OCI-LY1 (cell line): ENCODE measurements around the gene BACE2.

ENCODE experiments used
- H2AFZ ChIP-seq: fragments of 200-600 bp; sonication (generic), shearing (Covaris generic); 2 replicates; pipeline ENCODE4 v1.6.0; 2014; ENCODE audit warnings: antibody characterized with exemption, mild to moderate bottlenecking, low read length
- H3F3A ChIP-seq: fragments of 200-600 bp; sonication (generic), shearing (Covaris generic); 2 replicates; pipeline ENCODE4 v1.6.0; 2014; ENCODE audit warnings: mild to moderate bottlenecking, antibody characterized with exemption, low read length, moderate library complexity; ENCODE audit not compliant: insufficient read depth
- H3K27ac ChIP-seq: fragments of 200-600 bp; sonication (generic); 2 replicates; pipeline ENCODE4 v1.5.1; 2014; ENCODE audit warnings: low read length, mixed run types, mild to moderate bottlenecking, low read depth; ENCODE audit not compliant: poor library complexity, severe bottlenecking
- H3K27me3 ChIP-seq: fragments of 200-600 bp; sonication (generic); 2 replicates; pipeline ENCODE4 v1.6.0; 2014; ENCODE audit warnings: antibody characterized with exemption, mild to moderate bottlenecking, low read length, moderate library complexity; ENCODE audit not compliant: insufficient read depth
- H3K36me3 ChIP-seq: fragments of 200-600 bp; sonication (generic); 2 replicates; pipeline ENCODE4 v1.6.1; 2014; ENCODE audit warnings: mild to moderate bottlenecking, antibody characterized with exemption, low read length, moderate library complexity, mixed read lengths; ENCODE audit not compliant: insufficient read depth
- H3K4me1 ChIP-seq: fragments of 200-600 bp; sonication (generic); 2 replicates; pipeline ENCODE4 v1.5.1; 2014; ENCODE audit warnings: mild to moderate bottlenecking, low read length, moderate library complexity; ENCODE audit not compliant: insufficient read depth, severe bottlenecking
- H3K4me2 ChIP-seq: fragments of 200-600 bp; sonication (generic), shearing (Covaris generic); 2 replicates; pipeline ENCODE4 v1.6.1; 2014; ENCODE audit warnings: low read length
- H3K4me3 ChIP-seq: fragments of 200-600 bp; sonication (generic); 2 replicates; pipeline ENCODE4 v1.5.1; 2014; ENCODE audit warnings: low read length, low read depth, mild to moderate bottlenecking, mixed read lengths; ENCODE audit not compliant: poor library complexity, severe bottlenecking
- H3K79me2 ChIP-seq: fragments of 200-600 bp; shearing (Covaris generic); 2 replicates; pipeline ENCODE4 v1.6.1; 2016; ENCODE audit warnings: mixed run types, low read length, mixed read lengths; ENCODE audit not compliant: insufficient read depth
- H3K9ac ChIP-seq: fragments of 200-600 bp; sonication (generic), shearing (Covaris generic); 2 replicates; pipeline ENCODE4 v1.6.1; 2014; ENCODE audit warnings: mild to moderate bottlenecking, low read length, mixed read lengths
- H3K9me2 ChIP-seq: fragments of 200-600 bp; sonication (generic), shearing (Covaris generic); 2 replicates; pipeline ENCODE4 v1.6.1; 2014; ENCODE audit warnings: low read depth, mild to moderate bottlenecking, low read length, mixed read lengths
- H3K9me3 ChIP-seq: fragments of 200-600 bp; shearing (Covaris generic); 2 replicates; pipeline ENCODE4 v1.6.1; 2014; ENCODE audit warnings: low read length, mixed read lengths
- H4K20me1 ChIP-seq: fragments of 200-600 bp; sonication (generic), shearing (Covaris generic); 2 replicates; pipeline ENCODE4 v1.6.0; 2016; ENCODE audit warnings: mild to moderate bottlenecking, low read length; ENCODE audit not compliant: insufficient read depth
- EZH2 ChIP-seq: fragments of 200-600 bp; sonication (generic), shearing (Covaris generic); IDR thresholded peaks from 2 replicates; pipeline ENCODE4 v1.8.0; 2017; ENCODE audit warnings: borderline replicate concordance, mixed run types, mild to moderate bottlenecking, antibody characterized with exemption, low read length, moderate library complexity, mixed read lengths
- TF ChIP-seq, protein P1 (sequence below): fragments of 200-600 bp; sonication (generic), shearing (Covaris generic); IDR thresholded peaks from 2 replicates; pipeline ENCODE4 v1.5.1; 2017; ENCODE audit warnings: mild to moderate bottlenecking, antibody characterized with exemption, low read length, moderate library complexity, mixed read lengths

BACE2 gene

DNA sequence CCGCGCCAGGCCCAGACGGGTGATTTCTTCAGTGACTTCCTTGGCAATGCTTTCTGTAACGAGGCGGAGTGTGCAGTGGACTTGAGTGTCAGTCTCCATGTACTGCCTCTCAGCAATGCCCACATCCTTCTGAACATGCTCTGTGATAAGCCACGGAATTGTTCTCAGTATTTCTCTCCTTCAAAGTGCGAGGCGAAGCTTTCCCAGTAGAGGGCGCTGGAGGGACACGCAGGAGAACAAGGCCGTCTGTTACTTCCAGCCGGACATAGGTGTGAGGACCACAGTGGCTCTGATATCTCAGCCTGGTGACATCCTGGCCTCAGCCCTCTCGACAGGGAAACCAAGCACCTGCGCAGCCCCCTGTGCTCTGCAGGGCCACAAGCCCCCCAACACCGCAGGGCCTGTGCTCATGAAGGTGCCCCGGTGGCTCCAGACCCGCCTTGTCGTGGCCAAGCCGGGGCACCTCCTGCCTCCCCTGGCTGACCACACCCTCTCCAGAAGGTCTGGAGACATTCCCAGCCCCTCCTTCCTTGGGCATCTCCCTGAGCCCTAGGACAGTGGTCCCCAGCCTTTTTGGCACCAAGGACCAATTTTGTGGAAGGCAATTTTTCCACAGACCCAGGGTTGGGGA, 46.1 kb upstream of the BACE2 start:
- no peaks in the 10 kb centered on the region for H4K20me1 ChIP-seq
- H3K27ac ChIP-seq = no peak overlapping the region
- H3K9me2 ChIP-seq = no peaks in the 10 kb centered on the region
- H3K4me3 ChIP-seq = no peak overlapping the region
- H3K36me3 ChIP-seq = no peaks in the 10 kb centered on the region
- no peaks in the 10 kb centered on the region for H3F3A ChIP-seq
- TF ChIP-seq EZH2 = no peak
- TF ChIP-seq, protein P1, sequence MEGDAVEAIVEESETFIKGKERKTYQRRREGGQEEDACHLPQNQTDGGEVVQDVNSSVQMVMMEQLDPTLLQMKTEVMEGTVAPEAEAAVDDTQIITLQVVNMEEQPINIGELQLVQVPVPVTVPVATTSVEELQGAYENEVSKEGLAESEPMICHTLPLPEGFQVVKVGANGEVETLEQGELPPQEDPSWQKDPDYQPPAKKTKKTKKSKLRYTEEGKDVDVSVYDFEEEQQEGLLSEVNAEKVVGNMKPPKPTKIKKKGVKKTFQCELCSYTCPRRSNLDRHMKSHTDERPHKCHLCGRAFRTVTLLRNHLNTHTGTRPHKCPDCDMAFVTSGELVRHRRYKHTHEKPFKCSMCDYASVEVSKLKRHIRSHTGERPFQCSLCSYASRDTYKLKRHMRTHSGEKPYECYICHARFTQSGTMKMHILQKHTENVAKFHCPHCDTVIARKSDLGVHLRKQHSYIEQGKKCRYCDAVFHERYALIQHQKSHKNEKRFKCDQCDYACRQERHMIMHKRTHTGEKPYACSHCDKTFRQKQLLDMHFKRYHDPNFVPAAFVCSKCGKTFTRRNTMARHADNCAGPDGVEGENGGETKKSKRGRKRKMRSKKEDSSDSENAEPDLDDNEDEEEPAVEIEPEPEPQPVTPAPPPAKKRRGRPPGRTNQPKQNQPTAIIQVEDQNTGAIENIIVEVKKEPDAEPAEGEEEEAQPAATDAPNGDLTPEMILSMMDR = peak; percentile 91
- no peak overlapping the region for H3K9ac ChIP-seq
- no peak overlapping the region for H2AFZ ChIP-seq
- no peak overlapping the region for H3K4me2 ChIP-seq
- no peaks in the 10 kb centered on the region for H3K79me2 ChIP-seq
- H3K4me1 ChIP-seq = no peaks in the 10 kb centered on the region
- H3K27me3 ChIP-seq = no peaks in the 10 kb centered on the region
- H3K9me3 ChIP-seq = no peaks in the 10 kb centered on the region

- Histone ChIP-seq H3K9ac (no peak overlapping the region), H3K27ac (no peak overlapping the region), H3K27me3 (no peaks in the 10 kb centered on the region), H3K79me2 (no peaks in the 10 kb centered on the region), H3K36me3 (no peaks in the 10 kb centered on the region), H3F3A (no peaks in the 10 kb centered on the region), H4K20me1 (no peaks in the 10 kb centered on the region), H3K9me2 (no peaks in the 10 kb centered on the region), H3K4me3 (no peak overlapping the region), H2AFZ (no peak overlapping the region), H3K4me2 (no peak overlapping the region), H3K4me1 (no peaks in the 10 kb centered on the region), H3K9me3 (no peaks in the 10 kb centered on the region)
- TF ChIP-seq, protein P1 = no peak
- no peak for TF ChIP-seq EZH2
These were observed 43.2 kb upstream of the BACE2 start for GRCh38 chr21:41124641-41125201.

GRCh38 chr21:41128981-41129380, 39.0 kb upstream of the BACE2 start:
- H3K4me1 ChIP-seq = no peaks in the 10 kb centered on the region
- no peak overlapping the region for H3K27ac ChIP-seq
- no peaks in the 10 kb centered on the region for H3K36me3 ChIP-seq
- no peak overlapping the region for H3K4me2 ChIP-seq
- no peaks in the 10 kb centered on the region for H3K79me2 ChIP-seq
- no peaks in the 10 kb centered on the region for H3K27me3 ChIP-seq
- no peaks in the 10 kb centered on the region for H4K20me1 ChIP-seq
- TF ChIP-seq EZH2 = no peak
- TF ChIP-seq, protein P1 = no peak
- H2AFZ ChIP-seq = no peak overlapping the region
- no peaks in the 10 kb centered on the region for H3K9me2 ChIP-seq
- no peaks in the 10 kb centered on the region for H3K9me3 ChIP-seq
- H3K9ac ChIP-seq = no peak overlapping the region
- no peaks in the 10 kb centered on the region for H3F3A ChIP-seq
- H3K4me3 ChIP-seq = no peak overlapping the region
